ENCODE data around the gene BORCS5.
A peak's percentile ranks its signal among the peaks of the same experiment; 100 is the strongest.
"Not testable (repeated sequence)": the region's sequence is repeated elsewhere in the genome, so short reads cannot be mapped to it uniquely, and the experiment has no call there.

The BORCS5 gene

DNA sequence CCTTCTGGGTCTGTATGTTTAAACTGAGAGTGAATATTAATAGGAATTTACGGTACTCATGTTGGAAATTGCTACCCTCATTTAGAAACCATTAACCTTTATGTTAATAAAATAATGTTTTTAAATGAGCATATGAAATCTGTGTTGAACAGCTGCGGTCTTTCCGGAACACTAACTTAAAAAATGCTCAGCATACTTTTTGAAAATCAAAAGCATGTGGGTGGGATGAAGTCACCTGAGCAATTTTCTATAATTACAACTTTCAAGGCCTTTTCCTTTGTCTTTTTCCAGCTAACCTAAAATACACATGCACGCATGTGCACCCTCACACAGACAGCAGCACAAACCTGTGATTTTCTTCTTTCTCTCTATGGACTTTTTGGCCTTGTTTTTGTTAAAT, 39.8 kb downstream of the BORCS5 start:
- no peak for DNase-seq

DNA sequence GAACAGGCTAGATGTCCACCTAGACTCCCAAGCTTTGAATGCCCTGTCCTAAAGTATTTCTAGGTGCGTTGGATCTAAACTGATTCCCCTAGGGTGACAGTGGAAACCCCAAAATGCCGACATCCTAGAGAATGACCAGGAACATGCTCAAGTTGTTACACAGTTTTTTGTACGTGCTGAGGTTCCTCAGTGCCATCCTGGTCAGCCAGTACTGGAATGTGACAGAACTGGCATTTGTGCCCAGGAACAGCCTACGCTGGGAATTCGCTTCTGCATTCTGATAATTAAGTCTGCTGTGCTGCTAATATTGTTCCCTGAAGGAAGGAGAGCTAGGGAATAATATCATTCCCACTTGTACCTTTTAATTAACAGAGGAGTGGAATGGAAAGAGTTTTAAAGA, 40.3 kb downstream of the BORCS5 start:
- no peak for DNase-seq

DNA sequence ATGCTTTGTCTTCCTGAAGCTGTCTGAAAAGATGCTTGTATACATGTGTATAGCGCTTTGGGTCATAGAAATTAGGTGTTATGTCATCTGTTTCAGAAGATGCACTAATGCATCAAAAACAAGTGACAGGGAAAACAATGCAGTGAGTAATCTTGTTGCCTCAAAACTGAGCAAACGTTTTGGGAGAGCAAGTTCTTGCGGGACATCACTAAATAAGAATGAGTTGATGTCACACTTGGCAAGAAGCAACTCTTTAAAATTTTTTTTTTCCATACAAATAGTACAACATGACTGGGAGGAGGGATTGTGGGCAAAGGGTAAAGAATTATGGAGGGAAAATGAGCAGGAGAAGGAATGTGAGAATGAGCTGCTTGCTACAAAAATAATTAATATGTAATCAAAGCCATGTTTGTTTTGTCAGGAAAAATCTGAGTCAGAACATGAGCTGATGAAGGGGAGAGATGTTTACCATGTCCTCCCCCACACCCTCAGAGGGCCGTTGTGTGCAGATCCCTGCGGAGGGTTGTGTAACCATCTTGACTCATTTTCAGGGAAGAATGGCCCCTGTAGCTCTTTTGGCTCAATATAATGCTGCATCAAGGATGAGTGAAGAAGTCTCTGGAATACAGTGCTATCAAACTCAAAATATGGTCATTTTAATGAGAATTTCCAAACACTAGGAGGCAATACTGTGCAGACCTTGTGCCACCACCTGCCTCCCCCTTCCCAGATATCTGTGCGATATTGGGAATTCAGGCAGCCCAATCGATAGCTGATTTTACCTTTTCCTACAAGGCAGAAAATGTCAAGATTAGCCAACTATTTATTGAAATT, 41.4 kb downstream of the BORCS5 start:
- peak; percentile 6 for DNase-seq

DNA sequence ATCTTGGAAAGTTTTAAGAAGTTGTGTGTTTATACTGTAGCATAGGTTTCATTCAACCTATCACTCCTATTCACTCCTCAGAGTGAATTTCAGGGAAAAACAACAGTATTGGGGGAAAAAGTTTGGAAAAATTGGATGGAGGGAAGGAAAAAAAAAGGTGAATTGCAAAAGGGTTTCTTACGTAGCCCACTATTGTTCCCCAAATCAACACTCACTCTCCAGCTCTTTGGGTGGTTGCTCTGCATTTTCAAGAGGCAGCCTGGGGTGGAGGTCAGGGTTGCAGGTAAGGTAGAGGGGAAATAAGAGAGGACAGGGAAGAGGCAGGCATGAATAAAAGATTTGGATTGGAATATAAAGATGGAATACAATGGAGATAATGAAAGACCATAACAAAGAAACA, 42.3 kb downstream of the BORCS5 start:
- DNase-seq: no peak

DNA sequence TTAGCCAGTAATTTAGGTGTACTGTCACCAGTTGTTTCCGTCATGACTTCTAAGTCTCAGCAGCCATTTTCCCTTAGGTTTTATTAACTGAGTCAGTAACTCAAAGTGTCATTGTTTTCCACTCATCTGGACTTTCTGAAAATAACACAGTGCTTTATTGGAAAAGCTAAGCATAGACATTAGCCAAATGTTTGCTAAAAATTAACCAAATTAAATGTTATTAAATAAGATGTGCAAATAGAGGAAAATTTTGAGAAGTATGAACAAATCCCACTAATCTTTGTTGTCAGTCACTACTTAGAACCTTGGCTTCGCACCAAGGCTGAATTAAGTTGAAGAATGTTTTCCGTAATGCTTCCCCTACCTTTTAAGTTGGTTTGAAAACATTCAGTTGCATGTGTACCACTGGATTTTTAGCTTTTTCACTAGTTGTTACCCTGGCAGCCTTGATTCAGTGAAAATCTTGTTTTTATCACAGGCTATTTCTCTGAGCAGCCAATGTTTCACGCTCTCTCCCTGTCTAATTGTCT, 43.0 kb downstream of the BORCS5 start:
- no peak for DNase-seq

DNA sequence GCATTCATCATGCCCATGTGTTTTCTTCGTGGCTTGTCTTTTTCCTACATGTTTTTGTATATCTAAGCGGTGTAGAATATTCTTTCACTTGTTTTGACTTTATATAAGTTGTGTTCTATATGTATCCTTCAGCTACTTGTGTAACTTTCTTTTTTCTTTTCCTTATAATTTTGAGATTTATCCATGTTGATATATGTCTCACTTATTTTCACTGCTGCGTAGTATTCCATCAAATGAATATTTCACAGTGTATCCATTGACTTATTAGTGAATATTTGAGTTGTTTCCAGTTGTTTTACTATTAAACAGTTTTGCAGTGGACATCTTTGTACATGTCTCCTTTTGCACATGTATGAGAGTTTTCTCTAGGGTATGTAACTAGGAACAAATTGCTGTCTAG, 43.9 kb downstream of the BORCS5 start:
- no peak for DNase-seq

- no peak for DNase-seq
These were observed 46.7 kb downstream of the BORCS5 start for GRCh38 chr12:12403264-12404248.

DNA sequence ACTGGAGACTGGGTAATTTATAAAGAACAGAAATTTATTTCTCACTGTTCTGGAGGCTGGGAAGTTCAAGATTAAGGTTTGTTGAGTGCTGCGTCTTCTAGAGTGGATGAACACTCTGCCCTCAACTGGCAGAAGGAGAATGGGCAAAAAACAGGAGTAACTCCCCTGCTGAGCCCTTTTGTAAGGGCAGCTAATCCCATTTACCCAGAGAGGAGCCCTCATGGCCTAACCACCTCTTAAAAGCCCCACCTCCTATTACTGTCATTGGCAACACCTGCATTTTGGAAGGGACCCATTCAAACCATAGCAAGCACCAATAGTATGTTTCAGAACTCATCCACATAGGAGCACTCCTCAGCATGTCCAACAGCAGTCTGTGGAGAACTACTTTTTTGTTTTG, 47.4 kb downstream of the BORCS5 start:
- no peak for DNase-seq

DNA sequence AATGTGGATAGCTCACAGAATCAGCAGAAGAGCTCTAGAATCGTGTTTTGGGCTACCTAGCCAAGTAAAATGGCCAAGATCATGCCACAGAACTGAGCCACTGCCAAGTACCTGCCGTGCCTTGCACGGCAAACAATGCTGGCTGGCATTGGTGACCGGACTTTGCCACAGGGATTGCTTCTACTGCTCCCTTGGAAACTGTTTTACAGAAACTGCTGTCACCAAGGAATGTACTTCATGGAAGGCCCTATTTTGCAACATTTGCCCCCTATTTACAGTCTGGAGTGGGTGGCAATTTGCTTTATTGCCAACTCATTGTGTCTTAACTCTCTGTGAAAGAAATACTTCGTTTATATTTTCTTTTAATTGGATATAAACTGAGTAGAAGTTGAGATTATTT, 49.0 kb downstream of the BORCS5 start:
- no peak for DNase-seq

GRCh38 chr12:12406762-12407161, 49.9 kb downstream of the BORCS5 start:
- DNase-seq: no peak

DNA sequence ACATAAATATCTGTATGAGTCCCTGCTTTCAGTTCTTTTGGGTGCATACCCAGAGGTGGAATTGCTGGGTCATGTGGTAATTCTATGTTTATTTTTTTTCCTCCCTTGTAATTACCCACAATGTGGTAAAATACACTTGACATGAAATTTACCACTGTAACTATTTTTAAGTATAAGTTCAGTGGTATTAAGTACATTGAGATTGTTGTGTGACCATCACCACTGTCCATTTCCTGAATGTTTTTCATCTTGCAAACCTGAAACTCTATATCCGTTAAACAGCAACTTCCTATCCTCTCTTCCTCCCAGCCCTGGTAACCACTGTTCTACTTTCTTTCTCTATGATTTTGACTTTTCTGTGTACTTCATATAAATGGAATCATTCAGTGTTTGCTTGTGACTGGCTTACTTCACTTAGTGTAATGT, 51.4 kb downstream of the BORCS5 start:
- no peak for DNase-seq

GRCh38 chr12:12409337-12409736, 52.5 kb downstream of the BORCS5 start:
- not testable (repeated sequence) for DNase-seq

- DNase-seq: no peak
These were observed 59.0 kb downstream of the BORCS5 start for GRCh38 chr12:12415886-12416285.

DNA sequence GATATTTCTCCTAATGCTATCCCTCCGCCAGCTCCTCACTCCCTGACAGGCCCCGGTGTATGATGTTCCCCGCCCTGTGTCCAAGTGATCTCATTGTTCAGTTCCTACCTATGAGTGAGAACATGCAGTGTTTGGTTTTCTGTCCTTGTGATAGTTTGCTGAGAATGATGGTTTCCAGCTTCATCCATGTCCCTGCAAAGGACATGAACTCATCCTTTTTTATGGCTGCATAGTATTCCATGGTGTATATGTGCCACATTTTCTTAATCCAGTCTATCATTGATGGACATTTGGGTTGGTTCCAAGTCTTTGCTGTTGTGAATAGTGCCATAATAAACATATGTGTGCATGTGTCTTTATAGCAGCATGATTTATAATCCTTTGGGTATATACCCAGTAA, 62.3 kb downstream of the BORCS5 start:
- not testable (repeated sequence) for DNase-seq

DNA sequence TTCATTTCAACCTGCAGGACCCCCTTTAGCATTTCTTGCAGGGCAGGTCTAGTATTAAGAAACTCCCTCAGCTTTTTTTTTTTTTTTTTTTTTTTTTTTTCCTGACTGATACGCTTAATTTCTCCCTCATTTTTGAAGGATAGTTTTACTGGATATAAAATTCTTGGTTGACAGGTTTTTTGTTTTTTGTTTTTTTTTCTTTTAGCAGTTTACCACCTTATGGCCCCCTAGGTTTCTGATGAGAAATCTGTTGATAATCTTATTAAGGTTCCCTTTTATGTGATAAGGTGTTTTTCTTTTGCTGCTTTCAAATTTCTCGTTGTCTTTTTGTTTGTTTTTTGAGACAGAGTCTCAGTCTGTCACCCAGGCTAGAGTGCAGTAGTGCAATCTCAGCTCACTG, 66.5 kb downstream of the BORCS5 start:
- no peak for DNase-seq

- no peak for DNase-seq
These were observed 68.1 kb downstream of the BORCS5 start for GRCh38 chr12:12425001-12425400.

- DNase-seq: no peak
These were observed 68.7 kb downstream of the BORCS5 start for GRCh38 chr12:12425616-12426015.

- DNase-seq: no peak
These were observed 70.7 kb downstream of the BORCS5 start for GRCh38 chr12:12427568-12427967.

DNA sequence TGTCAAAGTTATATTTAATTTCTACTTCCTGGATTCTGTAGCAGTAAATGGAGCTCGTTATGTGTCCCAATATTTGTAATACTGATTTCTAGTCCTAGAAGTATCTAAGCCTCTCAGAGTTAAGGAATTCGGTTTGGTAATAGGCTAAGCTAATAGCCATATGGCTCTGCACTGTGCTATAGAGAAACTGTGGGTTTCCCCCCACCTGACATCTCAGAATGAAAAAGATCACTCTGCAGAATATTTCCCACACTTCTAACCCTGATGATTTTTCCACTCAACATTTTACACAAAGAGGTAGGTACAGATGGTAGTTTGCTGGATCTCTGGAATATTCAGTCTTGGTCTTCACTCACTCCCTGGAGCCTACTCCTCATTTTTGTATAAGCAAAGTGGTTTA, 71.2 kb downstream of the BORCS5 start:
- no peak for DNase-seq

- DNase-seq: no peak
These were observed 72.2 kb downstream of the BORCS5 start for GRCh38 chr12:12428961-12429657.

DNA sequence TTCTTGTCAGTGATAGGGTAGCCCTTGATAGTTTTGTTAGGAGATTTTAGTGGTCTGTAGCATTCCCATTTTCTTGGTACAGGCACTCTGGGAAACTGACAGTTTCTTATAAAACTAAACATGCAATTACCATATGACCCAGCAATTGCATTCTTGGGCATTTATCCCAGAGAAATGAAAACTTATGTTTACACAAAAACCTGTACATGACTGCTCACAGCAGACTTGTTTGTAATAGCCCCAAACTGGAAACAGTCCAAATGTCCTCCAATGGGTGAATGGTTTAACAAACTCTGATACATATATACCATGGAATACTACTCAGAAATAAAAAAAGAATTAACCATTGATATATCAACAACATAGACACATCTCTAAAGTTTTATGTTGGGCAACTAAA, 75.5 kb downstream of the BORCS5 start:
- DNase-seq: peak; percentile 23

- DNase-seq: no peak
These were observed 76.4 kb downstream of the BORCS5 start for GRCh38 chr12:12433203-12433731.
